Measurements from ENCODE around the gene ASIC2.
A peak's percentile ranks its signal among the peaks of the same experiment; 100 is the strongest.

The ASIC2 gene

GRCh38 chr17:33152783-33153182 is 140.3 kb downstream of the ASIC2 start:
- no peak for DNase-seq (ENCODE audit: low read depth)

GRCh38 chr17:33151565-33151964 is 141.5 kb downstream of the ASIC2 start:
- no peak for DNase-seq (ENCODE audit: low read depth)

GRCh38 chr17:33145941-33146340 is 147.2 kb downstream of the ASIC2 start:
- no peak for DNase-seq (ENCODE audit: low read depth)

GRCh38 chr17:33144837-33145236 is 148.3 kb downstream of the ASIC2 start:
- DNase-seq (ENCODE audit: low read depth): no peak

GRCh38 chr17:33142705-33143299 is 150.3 kb downstream of the ASIC2 start:
- peak; percentile 1 for DNase-seq (ENCODE audit: low read depth)

- DNase-seq (ENCODE audit: low read depth): peak; percentile 1
Measured at GRCh38 chr17:33140413-33141099, 152.5 kb downstream of the ASIC2 start.

GRCh38 chr17:33138627-33139026 is 154.5 kb downstream of the ASIC2 start:
- no peak for DNase-seq (ENCODE audit: low read depth)

- no peak for DNase-seq (ENCODE audit: low read depth)
Measured at GRCh38 chr17:33137426-33137825, 155.7 kb downstream of the ASIC2 start.

- DNase-seq (ENCODE audit: low read depth): no peak
Measured at GRCh38 chr17:33135691-33136090, 157.4 kb downstream of the ASIC2 start.

- DNase-seq (ENCODE audit: low read depth): no peak
Measured at GRCh38 chr17:33131620-33132019, 161.5 kb downstream of the ASIC2 start.

- no peak for DNase-seq (ENCODE audit: low read depth)
Measured at GRCh38 chr17:33127706-33128105, 165.4 kb downstream of the ASIC2 start.

GRCh38 chr17:33126086-33126485 is 167.0 kb downstream of the ASIC2 start:
- no peak for DNase-seq (ENCODE audit: low read depth)

- no peak for DNase-seq (ENCODE audit: low read depth)
Measured at GRCh38 chr17:33125552-33125950, 167.5 kb downstream of the ASIC2 start.

- DNase-seq (ENCODE audit: low read depth): no peak
Measured at GRCh38 chr17:33124871-33125551, 168.1 kb downstream of the ASIC2 start.

- DNase-seq (ENCODE audit: low read depth): no peak
Measured at GRCh38 chr17:33124185-33124584, 168.9 kb downstream of the ASIC2 start.

GRCh38 chr17:33121756-33122155 is 171.3 kb downstream of the ASIC2 start:
- no peak for DNase-seq (ENCODE audit: low read depth)

GRCh38 chr17:33121272-33121671 is 171.8 kb downstream of the ASIC2 start:
- no peak for DNase-seq (ENCODE audit: low read depth)

- no peak for DNase-seq (ENCODE audit: low read depth)
Measured at GRCh38 chr17:33120103-33120502, 173.0 kb downstream of the ASIC2 start.

GRCh38 chr17:33118391-33119075 is 174.6 kb downstream of the ASIC2 start:
- DNase-seq (ENCODE audit: low read depth): no peak

- DNase-seq (ENCODE audit: low read depth): no peak
Measured at GRCh38 chr17:33116021-33116551, 177.0 kb downstream of the ASIC2 start.

- DNase-seq (ENCODE audit: low read depth): no peak
Measured at GRCh38 chr17:33115366-33115765, 177.7 kb downstream of the ASIC2 start.

- no peak for DNase-seq (ENCODE audit: low read depth)
Measured at GRCh38 chr17:33113991-33114370, 179.1 kb downstream of the ASIC2 start.

All from stromal cell of bone marrow (primary cell).